Liver (tissue), 9 donors: ENCODE results near the gene AOPEP. TPM values are rescaled to one million over a fixed set of nuclear protein-coding genes. Genes with fewer than 3 reads are reported as not detected.

Source experiments
- DNase-seq: peaks from one replicate; pipeline ENCODE4 v3.0.0-alpha.2; 2017; ENCODE audit warnings: low spot score
- H3K27ac ChIP-seq, 2 donors: one replicate each; pipeline ENCODE4 v1.7.0; 2013; ENCODE audit warnings: inconsistent platforms in 2 of 2, low read length in 2 of 2, control low read depth in 1 of 2, low read depth in 1 of 2, mild to moderate bottlenecking in 1 of 2
- H3K27me3 ChIP-seq, 4 donors: one replicate each; pipeline versions ENCODE4 v1.6.1 to v1.7.0; 2013; ENCODE audit warnings: low read length in 3 of 4, inconsistent platforms in 1 of 4, mild to moderate bottlenecking in 1 of 4, moderate library complexity in 1 of 4; ENCODE audit not compliant: control insufficient read depth in 4 of 4, insufficient read depth in 4 of 4
- H3K36me3 ChIP-seq, 4 donors: one replicate each; pipeline versions ENCODE4 v1.6.1 to v1.7.0; 2013; ENCODE audit warnings: low read length in 3 of 4, mild to moderate bottlenecking in 3 of 4, low read depth in 1 of 4, moderate library complexity in 1 of 4; ENCODE audit not compliant: control insufficient read depth in 4 of 4, insufficient read depth in 3 of 4
- H3K4me1 ChIP-seq, 4 donors: one replicate each; pipeline versions ENCODE4 v1.6.1 to v1.7.0; 2013; ENCODE audit warnings: low read length in 3 of 4, mild to moderate bottlenecking in 3 of 4, moderate library complexity in 1 of 4; ENCODE audit not compliant: control insufficient read depth in 4 of 4, insufficient read depth in 4 of 4
- H3K4me3 ChIP-seq, 3 donors: one replicate each; pipeline versions ENCODE4 v1.6.1 to v1.7.0; 2013; ENCODE audit warnings: low read length in 3 of 3, control low read depth in 1 of 3, low read depth in 1 of 3, mild to moderate bottlenecking in 1 of 3
- H3K9ac ChIP-seq, 2 donors: one replicate each; pipeline ENCODE4 v1.7.0; 2013; ENCODE audit warnings: low read length in 2 of 2, mild to moderate bottlenecking in 2 of 2, moderate library complexity in 2 of 2, control low read depth in 1 of 2, low read depth in 1 of 2
- H3K9me3 ChIP-seq, 4 donors: one replicate each; pipeline versions ENCODE4 v1.6.1 to v1.7.0; 2013; ENCODE audit warnings: low read length in 3 of 4; ENCODE audit not compliant: control insufficient read depth in 4 of 4
- EGR1 ChIP-seq, 2 donors: IDR thresholded peaks; 2 replicates each; pipeline ENCODE4 v1.6.1; 2016 to 2018; ENCODE audit warnings: antibody characterized with exemption in 2 of 2, low read depth in 2 of 2
- FOXA1 ChIP-seq: IDR thresholded peaks from 2 replicates; pipeline ENCODE4 v1.6.1; 2016; ENCODE audit warnings: antibody characterized with exemption
- FOXA2 ChIP-seq: IDR thresholded peaks from 2 replicates; pipeline ENCODE4 v1.6.1; 2016; ENCODE audit warnings: antibody characterized with exemption
- GABPA ChIP-seq, 2 donors: IDR thresholded peaks in 1 of 2; conservative IDR thresholded peaks in 1 of 2; 2 replicates each; pipeline ENCODE4 v1.6.1; 2016; ENCODE audit warnings: antibody characterized with exemption in 2 of 2, mild to moderate bottlenecking in 1 of 2, moderate library complexity in 1 of 2
- HNF4A ChIP-seq, 2 donors: conservative IDR thresholded peaks; 2 replicates each; pipeline ENCODE4 v1.6.1; 2016; ENCODE audit warnings: antibody characterized with exemption in 2 of 2, mild to moderate bottlenecking in 2 of 2
- HNF4G ChIP-seq: IDR thresholded peaks from 2 replicates; pipeline ENCODE4 v1.6.1; 2016; ENCODE audit warnings: antibody characterized with exemption
- JUND ChIP-seq, 2 donors: IDR thresholded peaks; 2 replicates each; pipeline ENCODE4 v1.6.1; 2016; ENCODE audit warnings: antibody characterized with exemption in 2 of 2
- NR2F2 ChIP-seq: IDR thresholded peaks from 2 replicates; pipeline ENCODE4 v1.6.1; 2016; ENCODE audit warnings: antibody characterized with exemption
- RAD21 ChIP-seq, 2 donors: IDR thresholded peaks; 2 replicates each; pipeline ENCODE4 v1.6.1; 2016; ENCODE audit warnings: antibody characterized with exemption in 2 of 2, mild to moderate bottlenecking in 2 of 2
- RXRA ChIP-seq, 2 donors: IDR thresholded peaks; 2 replicates each; pipeline ENCODE4 v1.6.1; 2017 to 2018; ENCODE audit warnings: antibody characterized with exemption in 2 of 2, mild to moderate bottlenecking in 1 of 2
- SP1 ChIP-seq: IDR thresholded peaks from 2 replicates; pipeline ENCODE4 v1.6.1; 2018; ENCODE audit warnings: antibody characterized with exemption, mild to moderate bottlenecking
- TAF1 ChIP-seq: conservative IDR thresholded peaks from 2 replicates; pipeline ENCODE4 v1.6.1; 2016; ENCODE audit warnings: antibody characterized with exemption, mild to moderate bottlenecking
- YY1 ChIP-seq: IDR thresholded peaks from 2 replicates; pipeline ENCODE4 v1.6.1; 2016; ENCODE audit warnings: antibody characterized with exemption, mild to moderate bottlenecking
- WGBS: extraction: QIAGEN DNeasy Blood & Tissue Kit; methylation state at CpG from one replicate; pipeline ENCODE4 v1.1.7; 2013; 5-methylcytosine and 5-hydroxymethylcytosine counted together
- polyA plus RNA-seq, 2 donors: library from polyadenylated mRNA; stranded (reverse) in 1 of 2; unstranded in 1 of 2; fragments of 200-250 nt in 1 of 2; fragments of >200 nt in 1 of 2; fragmentation: Nextera tagmentation in 1 of 2; extraction: Ambion mirVana in 1 of 2; gene quantifications; one replicate each; pipeline versions ENCODE4 v1.2.1 to v1.2.3, GENCODE V29; 2013 to 2015
- total RNA-seq, 2 donors: library from RNA; depleted of rRNA; stranded (reverse); fragments of >200 nt; gene quantifications; one replicate each; pipeline ENCODE4 v1.2.3, GENCODE V29; 2014
- TF ChIP-seq, protein P1 (sequence below): IDR thresholded peaks from 2 replicates; pipeline ENCODE4 v1.6.1; 2016; ENCODE audit warnings: antibody characterized with exemption
- TF ChIP-seq, protein P2 (sequence below): IDR thresholded peaks from 2 replicates; pipeline ENCODE4 v1.6.1; 2016; ENCODE audit warnings: antibody characterized with exemption
- TF ChIP-seq, protein P3 (sequence below): IDR thresholded peaks from 2 replicates; pipeline ENCODE4 v1.6.1; 2016; ENCODE audit warnings: antibody characterized with exemption, mild to moderate bottlenecking
- TF ChIP-seq, protein P4 (sequence below): IDR thresholded peaks from 2 replicates; pipeline ENCODE4 v1.6.1; 2016; ENCODE audit warnings: antibody characterized with exemption
- TF ChIP-seq, protein P5 (sequence below): fragments of 150-350 bp; IDR thresholded peaks from 2 replicates; pipeline ENCODE4 v1.5.1; 2017; ENCODE audit warnings: improper control_type of control experiment, low read depth, low read length; ENCODE audit not compliant: missing input control
- donor health status: healthy.
- donor health status: healthy.
- donor health status: healthy.
- donor health status: healthy.
- donor health status: healthy.

Gene AOPEP
- total and polyA plus RNA-seq, 4 donors: 22.2 to 77.1 (median 34.8) TPM

DNA sequence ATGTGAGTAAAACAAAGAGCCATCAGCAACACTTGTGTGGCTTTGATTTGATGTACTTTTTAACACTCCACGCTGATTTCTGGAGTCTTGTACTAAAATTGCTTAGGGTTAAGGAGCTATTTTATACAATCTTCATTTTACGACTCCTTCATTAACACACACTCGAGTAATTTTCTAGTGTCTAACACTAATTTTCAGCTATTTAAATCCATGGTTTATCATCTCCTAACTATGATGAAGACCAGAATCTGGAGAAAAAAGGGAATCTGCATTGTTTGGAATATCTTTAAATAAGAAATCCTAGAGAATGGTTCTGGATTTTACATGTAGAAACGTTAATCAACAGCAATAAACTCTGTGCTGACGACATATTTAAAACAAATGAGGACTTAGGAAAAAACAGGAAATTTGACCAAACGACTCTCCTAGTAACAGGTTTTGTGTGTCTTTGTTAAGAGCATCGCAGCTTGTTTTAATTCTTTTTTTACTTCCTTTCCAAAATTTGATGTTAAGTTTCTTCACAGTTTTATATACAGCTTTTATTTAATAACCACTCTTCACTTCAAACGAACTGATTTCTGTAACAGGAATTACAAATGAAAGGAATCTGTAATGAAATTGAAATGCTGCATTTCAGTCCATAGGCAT lies 138.5 kb downstream of the AOPEP start:
- TF ChIP-seq, protein P1, sequence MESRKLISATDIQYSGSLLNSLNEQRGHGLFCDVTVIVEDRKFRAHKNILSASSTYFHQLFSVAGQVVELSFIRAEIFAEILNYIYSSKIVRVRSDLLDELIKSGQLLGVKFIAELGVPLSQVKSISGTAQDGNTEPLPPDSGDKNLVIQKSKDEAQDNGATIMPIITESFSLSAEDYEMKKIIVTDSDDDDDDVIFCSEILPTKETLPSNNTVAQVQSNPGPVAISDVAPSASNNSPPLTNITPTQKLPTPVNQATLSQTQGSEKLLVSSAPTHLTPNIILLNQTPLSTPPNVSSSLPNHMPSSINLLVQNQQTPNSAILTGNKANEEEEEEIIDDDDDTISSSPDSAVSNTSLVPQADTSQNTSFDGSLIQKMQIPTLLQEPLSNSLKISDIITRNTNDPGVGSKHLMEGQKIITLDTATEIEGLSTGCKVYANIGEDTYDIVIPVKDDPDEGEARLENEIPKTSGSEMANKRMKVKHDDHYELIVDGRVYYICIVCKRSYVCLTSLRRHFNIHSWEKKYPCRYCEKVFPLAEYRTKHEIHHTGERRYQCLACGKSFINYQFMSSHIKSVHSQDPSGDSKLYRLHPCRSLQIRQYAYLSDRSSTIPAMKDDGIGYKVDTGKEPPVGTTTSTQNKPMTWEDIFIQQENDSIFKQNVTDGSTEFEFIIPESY: no peak
- TF ChIP-seq JUND (IDR thresholded peaks at IDR 0.05): no peak
- TF ChIP-seq, protein P2, sequence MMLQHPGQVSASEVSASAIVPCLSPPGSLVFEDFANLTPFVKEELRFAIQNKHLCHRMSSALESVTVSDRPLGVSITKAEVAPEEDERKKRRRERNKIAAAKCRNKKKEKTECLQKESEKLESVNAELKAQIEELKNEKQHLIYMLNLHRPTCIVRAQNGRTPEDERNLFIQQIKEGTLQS: no peak
- TF ChIP-seq HNF4A (conservative IDR thresholded peaks at IDR 0.05): no peak
- no peak for TF ChIP-seq YY1
- TF ChIP-seq NR2F2: no peak
- no peak for TF ChIP-seq RAD21 (IDR thresholded peaks at IDR 0.05)
- no peak for TF ChIP-seq TAF1
- no peak for TF ChIP-seq EGR1 (IDR thresholded peaks at IDR 0.05; ENCODE audit: low read depth in 2 of 2)
- TF ChIP-seq, protein P3, sequence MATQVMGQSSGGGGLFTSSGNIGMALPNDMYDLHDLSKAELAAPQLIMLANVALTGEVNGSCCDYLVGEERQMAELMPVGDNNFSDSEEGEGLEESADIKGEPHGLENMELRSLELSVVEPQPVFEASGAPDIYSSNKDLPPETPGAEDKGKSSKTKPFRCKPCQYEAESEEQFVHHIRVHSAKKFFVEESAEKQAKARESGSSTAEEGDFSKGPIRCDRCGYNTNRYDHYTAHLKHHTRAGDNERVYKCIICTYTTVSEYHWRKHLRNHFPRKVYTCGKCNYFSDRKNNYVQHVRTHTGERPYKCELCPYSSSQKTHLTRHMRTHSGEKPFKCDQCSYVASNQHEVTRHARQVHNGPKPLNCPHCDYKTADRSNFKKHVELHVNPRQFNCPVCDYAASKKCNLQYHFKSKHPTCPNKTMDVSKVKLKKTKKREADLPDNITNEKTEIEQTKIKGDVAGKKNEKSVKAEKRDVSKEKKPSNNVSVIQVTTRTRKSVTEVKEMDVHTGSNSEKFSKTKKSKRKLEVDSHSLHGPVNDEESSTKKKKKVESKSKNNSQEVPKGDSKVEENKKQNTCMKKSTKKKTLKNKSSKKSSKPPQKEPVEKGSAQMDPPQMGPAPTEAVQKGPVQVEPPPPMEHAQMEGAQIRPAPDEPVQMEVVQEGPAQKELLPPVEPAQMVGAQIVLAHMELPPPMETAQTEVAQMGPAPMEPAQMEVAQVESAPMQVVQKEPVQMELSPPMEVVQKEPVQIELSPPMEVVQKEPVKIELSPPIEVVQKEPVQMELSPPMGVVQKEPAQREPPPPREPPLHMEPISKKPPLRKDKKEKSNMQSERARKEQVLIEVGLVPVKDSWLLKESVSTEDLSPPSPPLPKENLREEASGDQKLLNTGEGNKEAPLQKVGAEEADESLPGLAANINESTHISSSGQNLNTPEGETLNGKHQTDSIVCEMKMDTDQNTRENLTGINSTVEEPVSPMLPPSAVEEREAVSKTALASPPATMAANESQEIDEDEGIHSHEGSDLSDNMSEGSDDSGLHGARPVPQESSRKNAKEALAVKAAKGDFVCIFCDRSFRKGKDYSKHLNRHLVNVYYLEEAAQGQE: no peak
- no peak for TF ChIP-seq FOXA2
- TF ChIP-seq, protein P4, sequence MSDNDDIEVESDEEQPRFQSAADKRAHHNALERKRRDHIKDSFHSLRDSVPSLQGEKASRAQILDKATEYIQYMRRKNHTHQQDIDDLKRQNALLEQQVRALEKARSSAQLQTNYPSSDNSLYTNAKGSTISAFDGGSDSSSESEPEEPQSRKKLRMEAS: no peak
- TF ChIP-seq, protein P5, sequence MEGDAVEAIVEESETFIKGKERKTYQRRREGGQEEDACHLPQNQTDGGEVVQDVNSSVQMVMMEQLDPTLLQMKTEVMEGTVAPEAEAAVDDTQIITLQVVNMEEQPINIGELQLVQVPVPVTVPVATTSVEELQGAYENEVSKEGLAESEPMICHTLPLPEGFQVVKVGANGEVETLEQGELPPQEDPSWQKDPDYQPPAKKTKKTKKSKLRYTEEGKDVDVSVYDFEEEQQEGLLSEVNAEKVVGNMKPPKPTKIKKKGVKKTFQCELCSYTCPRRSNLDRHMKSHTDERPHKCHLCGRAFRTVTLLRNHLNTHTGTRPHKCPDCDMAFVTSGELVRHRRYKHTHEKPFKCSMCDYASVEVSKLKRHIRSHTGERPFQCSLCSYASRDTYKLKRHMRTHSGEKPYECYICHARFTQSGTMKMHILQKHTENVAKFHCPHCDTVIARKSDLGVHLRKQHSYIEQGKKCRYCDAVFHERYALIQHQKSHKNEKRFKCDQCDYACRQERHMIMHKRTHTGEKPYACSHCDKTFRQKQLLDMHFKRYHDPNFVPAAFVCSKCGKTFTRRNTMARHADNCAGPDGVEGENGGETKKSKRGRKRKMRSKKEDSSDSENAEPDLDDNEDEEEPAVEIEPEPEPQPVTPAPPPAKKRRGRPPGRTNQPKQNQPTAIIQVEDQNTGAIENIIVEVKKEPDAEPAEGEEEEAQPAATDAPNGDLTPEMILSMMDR: no peak
- TF ChIP-seq SP1: no peak
- no peak for TF ChIP-seq HNF4G
- no peak for TF ChIP-seq FOXA1
- no peak for TF ChIP-seq GABPA (IDR thresholded peaks at IDR 0.05 in 1 of 2, conservative IDR thresholded peaks at IDR 0.05 in 1 of 2)
- no peak for TF ChIP-seq RXRA (IDR thresholded peaks at IDR 0.05)
- peaks cover 4 to 36% (median 12%) of the 10 kb centered on the region in 4 donors for H3K4me1 ChIP-seq

More for the DNA sequence above, 138.5 kb downstream of the AOPEP start:
- 78% methylated on average over 8 of the region's 8 CpGs for WGBS
- no peak for DNase-seq
- Histone ChIP-seq H3K27me3 (no peaks in the 10 kb centered on the region), H3K9me3 (no peaks in the 10 kb centered on the region), H3K4me3 (no peak overlapping the region), H3K36me3 (no peaks in the 10 kb centered on the region), H3K9ac (peak overlapping the region in 1 of 2 donors; percentile 5), H3K27ac (peak overlapping the region; percentile 11 to 36)
